Measurements from ENCODE around the gene NLRC4.
"Not testable (repeated sequence)": the region's sequence is repeated elsewhere in the genome, so short reads cannot be mapped to it uniquely, and the experiment has no call there.

NLRC4 gene

GRCh38 chr2:32264422-32265105 lies at the start of gene NLRC4:
Gene NLRC4 (minus strand): TSS chr2:32264886. CDS start chr2:32256775, 8,111 bp downstream.
- in situ Hi-C loops (cut with MboI; ENCODE audit: low sequenced_read_pairs): no loop called here

GRCh38 chr2:32310577-32310976 lies 45.9 kb upstream of the NLRC4 start:
- in situ Hi-C loops (cut with MboI; ENCODE audit: low sequenced_read_pairs): no loop called here

GRCh38 chr2:32293966-32294562 lies 29.4 kb upstream of the NLRC4 start:
- in situ Hi-C loops (cut with MboI; ENCODE audit: low sequenced_read_pairs): not testable (repeated sequence)

- in situ Hi-C loops (cut with MboI; ENCODE audit: low sequenced_read_pairs): not testable (repeated sequence)
These were observed 28.8 kb upstream of the NLRC4 start for GRCh38 chr2:32293493-32293892.

- in situ Hi-C loops (cut with MboI; ENCODE audit: low sequenced_read_pairs): no loop called here
These were observed 27.1 kb upstream of the NLRC4 start for GRCh38 chr2:32291746-32292145.

- in situ Hi-C loops (cut with MboI; ENCODE audit: low sequenced_read_pairs): no loop called here
These were observed 25.3 kb upstream of the NLRC4 start for GRCh38 chr2:32290000-32290339.

- in situ Hi-C loops (cut with MboI; ENCODE audit: low sequenced_read_pairs): no loop called here
These were observed 24.7 kb upstream of the NLRC4 start for GRCh38 chr2:32289165-32289999.

- in situ Hi-C loops (cut with MboI; ENCODE audit: low sequenced_read_pairs): no loop called here
These were observed 19.6 kb upstream of the NLRC4 start for GRCh38 chr2:32284321-32284720.

GRCh38 chr2:32278478-32278853 lies 13.8 kb upstream of the NLRC4 start:
- in situ Hi-C loops (cut with MboI; ENCODE audit: low sequenced_read_pairs): no loop called here

- in situ Hi-C loops (cut with MboI; ENCODE audit: low sequenced_read_pairs): no loop called here
These were observed 13.2 kb upstream of the NLRC4 start, which contains the start of gene YIPF4 for GRCh38 chr2:32277674-32278477. Gene YIPF4 (plus strand): TSS chr2:32277904. CDS start chr2:32278156, 252 bp downstream.

GRCh38 chr2:32277363-32277673 lies 12.6 kb upstream of the NLRC4 start:
- in situ Hi-C loops (cut with MboI; ENCODE audit: low sequenced_read_pairs): no loop called here

- in situ Hi-C loops (cut with MboI; ENCODE audit: low sequenced_read_pairs): not testable (repeated sequence)
These were observed 11.1 kb upstream of the NLRC4 start for GRCh38 chr2:32275790-32276189.

- in situ Hi-C loops (cut with MboI; ENCODE audit: low sequenced_read_pairs): no loop called here
These were observed 9.6 kb upstream of the NLRC4 start for GRCh38 chr2:32274289-32274688.

GRCh38 chr2:32272279-32272678 lies 7.6 kb upstream of the NLRC4 start:
- in situ Hi-C loops (cut with MboI; ENCODE audit: low sequenced_read_pairs): no loop called here

GRCh38 chr2:32271063-32271462 lies 6.4 kb upstream of the NLRC4 start:
- in situ Hi-C loops (cut with MboI; ENCODE audit: low sequenced_read_pairs): no loop called here

GRCh38 chr2:32262105-32262504 lies 2.6 kb downstream of the NLRC4 start:
- in situ Hi-C loops (cut with MboI; ENCODE audit: low sequenced_read_pairs): no loop called here

- in situ Hi-C loops (cut with MboI; ENCODE audit: low sequenced_read_pairs): no loop called here
These were observed 4.3 kb downstream of the NLRC4 start for GRCh38 chr2:32260376-32260775.

GRCh38 chr2:32258242-32258641 lies 6.4 kb downstream of the NLRC4 start:
- in situ Hi-C loops (cut with MboI; ENCODE audit: low sequenced_read_pairs): no loop called here

GRCh38 chr2:32250290-32250689 lies 14.4 kb downstream of the NLRC4 start:
- in situ Hi-C loops (cut with MboI; ENCODE audit: low sequenced_read_pairs): no loop called here

- in situ Hi-C loops (cut with MboI; ENCODE audit: low sequenced_read_pairs): no loop called here
These were observed 14.9 kb downstream of the NLRC4 start for GRCh38 chr2:32249731-32250236.

GRCh38 chr2:32248299-32248698 lies 16.4 kb downstream of the NLRC4 start:
- in situ Hi-C loops (cut with MboI; ENCODE audit: low sequenced_read_pairs): no loop called here

All from HL-60/S4 (cell line).